Measurements from ENCODE around the gene ATP23.

ATP23 gene

GRCh38 chr12:57941165-57941894 is at the start of gene ATP23:
TSS of gene ATP23 (plus strand) at chr12:57941567. CDS start at chr12:57941702, 135 bp downstream.
- DNase-seq (ENCODE audit: low read depth in 2 of 2), result peak; percentile 79 to 80

GRCh38 chr12:57892232-57892972 is 49.0 kb upstream of the ATP23 start:
- DNase-seq (ENCODE audit: low read depth in 2 of 2), result no peak

GRCh38 chr12:57893431-57894353 is 47.7 kb upstream of the ATP23 start:
- DNase-seq (ENCODE audit: low read depth in 2 of 2), result no peak

- DNase-seq (ENCODE audit: low read depth in 2 of 2), result no peak
Observed at GRCh38 chr12:57894399-57895292, 46.7 kb upstream of the ATP23 start.

GRCh38 chr12:57895389-57896114 is 45.8 kb upstream of the ATP23 start:
- no peak for DNase-seq (ENCODE audit: low read depth in 2 of 2)

GRCh38 chr12:57896115-57896433 is 45.3 kb upstream of the ATP23 start:
- no peak for DNase-seq (ENCODE audit: low read depth in 2 of 2)

DNA sequence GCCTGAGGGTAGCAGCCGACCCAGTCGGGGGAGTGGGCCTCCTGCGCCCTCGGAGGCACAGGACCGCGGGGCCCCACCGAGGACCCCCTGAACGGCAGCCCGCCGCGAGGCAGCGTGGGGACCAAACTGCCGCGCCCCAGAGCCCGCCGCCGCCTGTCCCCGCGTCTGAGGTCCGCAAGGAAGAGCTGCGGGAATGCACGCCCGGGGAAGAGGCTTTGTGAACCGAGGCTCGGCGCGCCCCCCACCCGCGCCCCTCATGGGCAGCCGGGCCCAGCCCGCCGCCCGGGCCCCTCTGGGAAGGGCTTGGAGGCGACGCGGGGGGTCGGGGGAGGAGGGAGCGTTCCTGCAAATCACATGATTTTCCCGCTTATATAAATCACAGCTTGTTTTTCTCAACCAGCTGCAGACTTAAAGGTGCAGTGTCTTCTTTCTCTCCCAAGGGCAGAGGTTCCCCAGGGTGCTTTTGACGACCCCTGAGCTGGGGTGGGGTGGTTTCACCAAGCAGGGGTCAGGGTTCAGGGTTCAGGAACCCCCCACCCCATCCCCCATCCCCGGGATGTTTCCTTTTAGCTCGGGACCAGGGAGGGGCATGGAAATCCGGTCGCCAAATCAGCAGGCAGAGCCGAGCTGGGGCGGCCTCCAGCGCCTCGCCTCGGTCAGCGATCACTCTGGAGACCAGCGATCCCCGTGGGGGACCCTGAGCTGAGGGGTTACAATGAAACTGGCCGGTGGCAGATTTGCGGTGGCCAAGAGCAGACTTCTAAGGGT is 44.7 kb upstream of the ATP23 start:
- DNase-seq (ENCODE audit: low read depth in 2 of 2), result no peak

DNA sequence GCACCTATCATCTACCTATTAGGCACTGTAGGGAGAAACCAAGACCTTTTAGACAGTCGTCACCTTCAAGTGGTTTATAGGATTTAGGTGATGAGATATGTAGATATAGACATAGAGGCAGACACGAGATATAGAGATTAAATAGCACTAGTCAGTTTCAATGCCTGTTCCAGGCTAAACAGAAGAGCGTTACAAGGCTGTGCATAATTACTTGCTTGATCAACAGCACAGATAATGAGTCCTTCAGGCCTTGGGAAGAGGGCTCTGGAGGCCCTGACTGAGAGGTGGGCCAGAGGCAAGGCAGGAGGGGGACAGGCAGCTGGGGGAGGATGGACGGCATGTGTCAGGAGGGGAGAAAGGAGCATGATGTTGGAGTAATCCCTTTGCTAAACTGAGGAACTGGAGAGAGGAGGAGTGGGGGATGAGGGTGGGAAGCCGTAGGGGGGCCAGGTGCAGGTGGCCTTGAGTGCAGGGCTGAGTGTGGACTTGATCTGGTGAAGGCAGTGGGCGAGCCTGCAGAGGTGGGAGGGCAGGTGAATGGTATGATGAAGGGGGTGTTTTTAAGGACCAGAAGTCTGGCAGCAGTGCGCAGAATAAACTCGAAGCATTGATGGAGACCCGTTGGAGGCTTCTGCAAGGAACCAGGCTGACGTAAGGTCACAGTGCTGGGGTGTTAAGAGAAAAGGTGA is 43.9 kb upstream of the ATP23 start:
- DNase-seq (ENCODE audit: low read depth in 2 of 2), result no peak

DNA sequence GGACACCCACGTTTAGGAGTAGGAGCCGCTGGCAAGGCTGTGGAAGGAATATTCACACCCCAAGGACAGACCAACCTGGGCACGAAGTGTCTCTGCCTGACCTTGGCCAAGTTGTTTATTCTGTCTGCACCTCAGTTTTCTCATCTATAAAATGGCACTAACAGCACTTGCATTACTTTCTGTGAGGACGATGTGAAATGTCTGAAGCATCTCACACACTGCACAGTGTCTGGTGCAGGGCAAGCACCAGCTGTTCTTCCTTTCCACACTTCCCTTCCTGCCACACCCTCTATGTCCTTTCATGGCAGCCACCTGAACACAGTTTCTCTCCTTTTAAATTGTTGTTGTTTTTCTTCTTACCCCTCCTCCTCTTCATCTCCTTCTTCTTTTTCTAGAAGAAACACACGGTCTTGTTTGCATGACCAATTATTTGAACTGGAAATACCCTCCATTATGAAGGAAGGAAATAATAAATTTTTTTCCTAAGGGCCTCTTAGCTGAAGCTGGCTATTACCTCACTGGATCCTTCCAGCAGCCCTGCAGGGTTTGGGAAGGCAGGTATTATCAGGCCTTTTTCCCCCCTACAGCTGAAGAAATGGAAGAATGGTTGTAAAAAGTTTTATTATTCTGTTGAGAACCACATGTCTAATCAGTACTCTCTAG is 42.9 kb upstream of the ATP23 start:
- DNase-seq (ENCODE audit: low read depth in 2 of 2), result no peak

GRCh38 chr12:57899010-57899662 is 42.2 kb upstream of the ATP23 start:
- peak; percentile 60 to 73 for DNase-seq (ENCODE audit: low read depth in 2 of 2)

GRCh38 chr12:57902478-57902969 is 38.8 kb upstream of the ATP23 start:
- DNase-seq (ENCODE audit: low read depth in 2 of 2), result no peak

DNA sequence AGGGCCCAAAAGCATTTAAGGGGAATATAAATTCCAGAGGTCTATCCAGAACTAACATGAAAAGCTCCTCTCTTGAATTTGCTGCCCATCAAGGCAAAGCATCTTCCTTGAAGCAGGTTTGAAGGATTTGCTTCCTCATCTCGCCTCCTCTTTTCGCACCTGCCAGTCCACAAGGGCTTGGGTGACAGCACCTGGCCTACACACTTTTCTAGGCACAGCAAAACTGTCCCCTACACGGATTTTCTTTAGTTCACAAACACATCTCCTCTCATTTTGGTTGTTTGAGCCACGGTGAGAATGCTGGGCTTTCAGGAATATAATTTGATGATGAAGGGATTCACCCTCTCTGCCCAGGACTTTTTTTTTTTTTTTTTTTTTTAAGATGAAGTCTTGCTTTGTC is 36.9 kb upstream of the ATP23 start:
- no peak for DNase-seq (ENCODE audit: low read depth in 2 of 2)

DNA sequence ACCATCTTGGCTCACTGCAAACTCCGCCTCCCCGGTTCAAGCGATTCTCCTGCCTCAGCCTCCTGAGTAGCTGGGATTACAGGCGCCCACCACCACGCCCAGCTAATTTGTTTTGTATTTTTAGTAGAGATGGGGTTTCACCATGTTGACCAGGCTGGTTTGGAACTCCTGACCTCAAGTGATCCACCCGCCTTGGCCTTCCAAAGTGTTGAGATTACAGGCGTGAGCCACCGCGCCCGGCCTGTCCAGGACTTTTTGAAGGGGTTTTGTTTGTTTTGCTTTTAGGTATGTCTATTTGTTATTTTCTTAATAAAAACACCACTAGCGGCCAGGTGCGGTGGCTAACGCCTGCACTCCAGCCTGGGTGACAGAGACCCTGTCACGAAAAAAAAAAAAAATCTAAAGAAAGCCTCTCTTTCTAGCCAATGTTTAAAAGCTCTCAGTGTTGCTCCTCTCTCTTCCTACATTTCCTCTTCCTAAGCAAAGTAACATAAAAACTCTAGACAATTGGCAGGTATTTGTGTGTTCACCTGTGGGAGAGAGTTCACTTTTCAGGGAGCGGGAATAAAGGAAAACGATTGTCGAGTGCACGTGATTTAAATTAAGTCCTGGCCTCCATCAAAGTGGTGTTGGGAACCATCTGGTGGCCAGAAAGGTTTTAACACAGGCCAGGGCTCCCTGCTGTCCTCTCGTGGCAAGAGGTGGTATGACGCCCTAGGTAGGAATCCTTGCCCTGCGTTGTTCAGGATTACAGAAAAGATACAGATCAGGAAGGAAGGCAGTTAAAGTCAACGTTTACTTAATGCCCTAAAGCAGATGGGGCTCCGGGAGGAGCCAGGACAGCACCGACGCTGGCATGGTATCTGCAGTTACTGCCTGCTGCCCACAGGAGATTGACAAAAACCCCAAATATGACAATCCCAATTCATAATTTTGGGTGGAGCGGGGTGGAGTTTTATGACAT is 36.2 kb upstream of the ATP23 start:
- peak; percentile 79 to 82 for DNase-seq (ENCODE audit: low read depth in 2 of 2)

DNA sequence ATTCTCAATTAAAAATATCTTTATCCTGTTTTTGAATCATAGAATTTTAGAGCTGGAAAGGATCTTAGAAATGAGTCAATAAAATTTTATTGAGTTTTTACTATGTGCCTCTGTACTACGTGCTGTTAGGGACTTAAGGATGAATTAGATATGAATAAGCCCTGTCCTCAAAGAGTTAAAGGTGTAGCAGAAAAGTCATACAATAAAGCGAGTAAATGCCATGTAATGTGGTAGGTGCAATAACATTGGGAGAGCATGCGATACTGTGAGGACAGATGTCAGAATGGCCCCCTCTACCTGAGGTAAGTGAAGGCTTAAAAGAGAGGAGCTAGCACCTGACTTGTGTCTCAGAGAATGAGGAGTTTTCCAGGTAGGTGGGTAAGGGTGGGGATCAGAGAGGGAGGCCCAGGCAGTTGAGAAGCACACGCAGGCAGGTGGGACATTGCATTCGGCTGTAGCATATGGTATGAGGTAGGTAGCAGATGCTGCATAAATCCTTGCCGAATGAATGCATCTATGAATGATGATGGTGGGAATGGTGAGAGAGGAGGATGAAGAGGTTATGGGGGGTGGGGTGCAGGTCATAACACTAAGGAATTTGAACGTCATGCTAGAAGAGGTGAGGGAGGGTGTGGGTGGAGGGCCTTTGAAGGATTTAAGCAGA is 35.4 kb upstream of the ATP23 start:
- no peak for DNase-seq (ENCODE audit: low read depth in 2 of 2)

DNA sequence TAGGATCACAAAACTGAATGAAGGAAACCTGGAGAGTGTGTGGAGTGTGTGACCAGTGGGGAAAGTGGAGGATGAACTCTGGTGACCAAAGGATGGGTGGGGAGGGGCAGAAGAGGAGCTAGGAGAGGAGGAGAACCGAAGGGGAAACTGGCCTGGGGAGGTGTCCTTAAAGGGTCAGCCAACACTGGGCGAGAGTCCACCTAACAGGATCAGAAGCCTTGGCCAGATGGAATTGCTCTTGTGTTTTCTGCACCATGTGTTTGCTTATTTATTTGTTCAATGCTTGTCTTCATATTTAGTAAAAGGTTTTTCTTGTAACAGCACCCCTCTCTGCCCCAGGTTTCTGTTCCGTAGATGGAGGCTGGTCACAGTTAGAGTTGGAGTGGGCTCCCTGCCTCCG is 34.5 kb upstream of the ATP23 start:
- no peak for DNase-seq (ENCODE audit: low read depth in 2 of 2)

- no peak for DNase-seq (ENCODE audit: low read depth in 2 of 2)
Observed at GRCh38 chr12:57907281-57907680, 34.1 kb upstream of the ATP23 start.
